NK-92 (cell line): ENCODE measurements around the gene DYRK3.

Experiments used
- DNase-seq: peaks from one replicate; lab custom pipeline; 2025; ENCODE audit not compliant: unreplicated experiment; lab: John Stamatoyannopoulos, UW

DYRK3 gene

DNA sequence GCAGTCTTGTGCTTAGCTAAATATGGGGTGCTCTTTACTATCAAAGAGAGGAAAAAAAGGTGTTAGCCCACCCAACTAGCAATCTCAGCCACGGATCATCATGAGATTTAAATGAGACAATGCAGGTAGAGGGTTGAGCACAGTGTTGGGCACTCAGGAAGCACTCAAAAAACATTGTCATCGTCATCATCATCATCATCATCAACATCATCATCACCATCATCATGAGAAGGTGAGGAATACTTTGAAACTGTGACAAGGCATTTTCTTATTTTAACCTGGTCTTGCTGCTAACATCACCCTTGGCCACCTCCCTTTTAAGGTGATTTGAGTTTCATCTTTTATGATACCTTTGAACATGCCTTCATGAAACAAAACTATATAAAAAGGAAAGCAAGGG is 46.0 kb downstream of the DYRK3 start:
- no peak for DNase-seq

DNA sequence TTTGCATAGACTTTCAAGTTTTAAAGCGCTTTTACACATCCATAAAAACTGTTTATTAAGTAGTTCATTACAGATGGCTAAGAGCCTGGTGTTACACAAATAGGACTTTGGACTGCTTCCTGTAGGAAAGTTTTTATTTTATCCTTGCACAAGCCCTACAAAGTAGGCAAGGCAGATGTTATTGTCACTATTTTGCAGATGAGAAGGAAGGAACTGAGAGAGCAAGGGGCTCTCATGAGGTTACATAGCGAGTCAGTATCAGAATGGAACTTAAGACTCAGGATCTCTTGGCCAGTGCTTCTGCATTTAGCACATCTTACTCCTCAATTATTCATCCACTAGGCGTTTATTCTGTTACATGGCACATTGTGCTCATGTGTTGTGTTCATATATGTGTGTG is 46.8 kb downstream of the DYRK3 start:
- no peak for DNase-seq

DNA sequence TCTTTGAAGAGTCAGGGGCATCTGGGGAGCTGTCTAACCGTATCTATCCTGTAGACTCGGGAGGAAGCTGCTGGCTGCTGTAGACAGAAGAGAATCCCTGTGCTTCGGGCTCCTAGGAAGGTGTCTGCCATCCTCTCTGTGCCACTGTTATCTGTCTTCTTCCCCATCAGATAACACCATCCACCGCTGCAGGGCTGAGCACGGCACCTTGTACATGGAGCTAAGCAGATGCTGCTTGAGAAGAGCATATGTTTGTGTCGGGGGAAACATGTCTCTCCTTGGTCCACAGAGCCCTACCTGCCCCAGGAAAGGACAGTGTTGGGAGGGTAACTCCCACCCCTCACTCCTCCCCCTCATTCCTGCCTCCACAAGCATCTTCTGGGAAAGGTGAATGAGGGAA is 48.0 kb downstream of the DYRK3 start:
- no peak for DNase-seq

DNA sequence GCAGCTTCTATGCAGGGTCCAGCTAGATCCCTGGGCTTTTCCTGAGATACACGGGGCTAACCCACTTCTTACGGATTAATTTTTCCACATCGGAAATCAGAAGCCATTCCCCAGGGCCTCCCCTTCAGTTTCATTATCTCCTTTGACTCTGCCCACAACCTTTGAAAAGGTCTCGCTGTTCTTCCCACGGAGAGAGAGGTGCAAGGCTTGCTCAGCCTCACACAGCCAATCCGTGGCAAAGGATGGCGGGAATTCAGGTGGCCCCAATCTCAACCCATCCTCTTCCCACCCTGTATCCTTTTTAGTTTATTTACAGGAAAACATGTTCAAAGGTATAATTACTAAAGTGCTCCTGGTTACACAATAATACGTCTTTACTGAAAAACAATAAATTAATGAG is 48.7 kb downstream of the DYRK3 start:
- no peak for DNase-seq

DNA sequence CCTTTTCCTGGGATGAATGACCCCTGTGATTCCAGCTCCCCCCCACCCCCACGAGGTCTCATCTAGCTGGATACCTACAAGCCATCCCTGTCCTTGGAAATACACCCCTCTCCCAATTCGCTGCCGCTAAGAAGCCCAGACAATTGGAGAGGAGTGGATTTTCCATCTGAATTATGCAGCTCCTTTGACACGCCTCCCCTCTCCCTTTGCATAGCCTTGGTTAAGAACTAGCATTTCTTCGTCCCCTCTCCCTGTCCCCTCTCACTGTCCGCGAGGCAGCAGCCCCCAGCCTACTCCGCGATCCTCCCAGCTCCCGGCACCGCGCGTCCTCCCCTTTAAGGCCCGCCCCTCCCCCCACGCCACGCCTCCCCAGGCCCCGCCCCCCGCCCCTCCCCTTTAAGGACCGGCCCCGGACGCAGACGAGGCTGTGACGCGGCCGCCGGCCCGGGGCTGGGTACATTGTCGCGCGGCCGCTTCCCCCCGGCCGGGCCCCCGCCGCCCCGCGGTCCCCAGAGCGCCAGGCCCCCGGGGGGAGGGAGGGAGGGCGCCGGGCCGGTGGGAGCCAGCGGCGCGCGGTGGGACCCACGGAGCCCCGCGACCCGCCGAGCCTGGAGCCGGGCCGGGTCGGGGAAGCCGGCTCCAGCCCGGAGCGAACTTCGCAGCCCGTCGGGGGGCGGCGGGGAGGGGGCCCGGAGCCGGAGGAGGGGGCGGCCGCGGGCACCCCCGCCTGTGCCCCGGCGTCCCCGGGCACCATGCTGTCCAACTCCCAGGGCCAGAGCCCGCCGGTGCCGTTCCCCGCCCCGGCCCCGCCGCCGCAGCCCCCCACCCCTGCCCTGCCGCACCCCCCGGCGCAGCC is 49.4 kb downstream of the DYRK3 start, which contains the start of gene MAPKAPK2:
Gene MAPKAPK2 (plus strand): TSS at position 428 of the 856 bp plus-strand sequence. CDS start 325 bp downstream, at position 753.
- DNase-seq: no peak

DNA sequence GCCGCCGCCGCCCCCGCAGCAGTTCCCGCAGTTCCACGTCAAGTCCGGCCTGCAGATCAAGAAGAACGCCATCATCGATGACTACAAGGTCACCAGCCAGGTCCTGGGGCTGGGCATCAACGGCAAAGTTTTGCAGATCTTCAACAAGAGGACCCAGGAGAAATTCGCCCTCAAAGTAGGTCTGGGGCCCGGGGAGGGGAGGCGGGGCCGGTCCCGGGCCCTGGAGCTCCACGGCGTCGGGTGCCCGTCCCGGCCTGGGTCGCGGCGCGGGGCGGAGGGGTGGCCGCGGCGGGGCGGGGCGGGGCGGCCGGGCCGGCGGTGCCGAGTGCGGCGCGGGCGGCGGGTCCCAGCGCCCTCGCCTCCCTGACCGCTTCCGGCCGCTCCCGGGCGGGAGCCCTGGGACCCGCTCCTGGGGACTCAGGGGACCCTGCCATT is 50.0 kb downstream of the DYRK3 start:
- DNase-seq: no peak

DNA sequence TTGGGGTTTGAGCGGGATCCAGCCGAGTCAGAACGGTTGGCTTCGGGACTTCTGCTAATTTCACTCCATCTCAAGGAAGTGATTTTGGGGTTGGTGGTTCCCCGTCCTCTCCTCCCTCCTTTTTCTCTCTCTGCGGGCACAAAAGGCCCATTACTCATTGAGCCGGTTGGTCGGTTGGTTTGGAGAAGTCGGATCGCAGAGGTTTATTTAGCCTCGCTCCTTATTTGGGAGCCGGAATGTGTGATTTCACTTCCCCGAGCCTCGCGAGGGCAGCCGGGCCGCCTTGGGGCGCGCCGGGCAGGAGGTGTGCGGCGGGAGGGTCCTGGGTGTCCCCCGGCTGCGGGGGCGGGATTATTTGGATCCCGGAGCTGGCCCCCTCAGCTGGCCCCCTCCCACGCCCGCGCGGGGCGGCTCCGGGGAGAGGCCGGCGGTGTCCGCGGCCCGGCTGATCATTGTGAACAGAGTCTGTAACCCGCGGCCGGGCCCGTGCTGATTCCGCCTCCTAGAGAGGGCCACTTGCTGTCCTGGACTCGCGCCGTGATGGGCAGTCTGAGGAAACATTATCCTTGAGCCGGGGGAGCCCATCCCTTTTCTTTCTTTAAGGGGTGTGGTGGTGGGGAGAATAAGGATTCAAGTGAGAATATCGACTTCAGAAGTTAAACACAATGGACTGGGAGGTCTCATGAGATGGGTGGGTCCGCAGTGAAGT is 50.6 kb downstream of the DYRK3 start:
- DNase-seq: no peak

DNA sequence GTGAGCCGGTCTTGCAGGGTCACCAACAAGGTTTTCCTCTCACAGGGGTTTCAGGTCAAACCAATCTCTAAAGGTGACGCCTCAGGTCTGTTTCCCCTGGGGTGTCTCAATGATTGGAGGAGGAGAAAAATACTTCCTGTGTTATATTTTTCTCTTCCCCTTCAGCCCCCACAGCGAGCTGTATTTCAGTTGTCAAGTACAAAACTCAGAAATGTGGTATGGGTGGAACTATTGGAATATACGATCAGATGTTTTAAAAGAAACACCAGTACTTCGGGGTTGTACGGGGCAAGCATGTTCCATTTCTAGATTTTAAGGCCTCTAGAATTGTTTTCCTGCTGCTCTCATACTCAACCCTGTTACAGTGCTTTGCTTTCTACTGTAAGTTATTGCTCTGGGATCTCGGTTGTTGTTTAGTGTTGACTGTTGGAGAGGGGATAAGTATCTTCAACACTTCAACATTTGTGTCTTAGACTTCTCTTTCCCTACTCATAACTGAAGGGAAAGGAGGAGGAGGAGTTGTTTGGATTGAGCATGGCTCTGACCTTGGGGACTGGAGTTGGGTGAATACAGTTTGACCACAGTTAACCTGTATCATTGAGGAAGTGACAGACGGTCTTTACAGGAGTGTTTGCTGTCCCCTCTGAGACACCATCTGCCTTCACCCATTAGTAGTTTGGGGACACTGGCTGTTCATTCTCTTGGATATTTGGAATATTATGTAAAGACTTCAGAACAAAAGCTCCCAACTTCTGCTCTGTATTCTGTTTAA is 51.3 kb downstream of the DYRK3 start:
- DNase-seq: no peak

DNA sequence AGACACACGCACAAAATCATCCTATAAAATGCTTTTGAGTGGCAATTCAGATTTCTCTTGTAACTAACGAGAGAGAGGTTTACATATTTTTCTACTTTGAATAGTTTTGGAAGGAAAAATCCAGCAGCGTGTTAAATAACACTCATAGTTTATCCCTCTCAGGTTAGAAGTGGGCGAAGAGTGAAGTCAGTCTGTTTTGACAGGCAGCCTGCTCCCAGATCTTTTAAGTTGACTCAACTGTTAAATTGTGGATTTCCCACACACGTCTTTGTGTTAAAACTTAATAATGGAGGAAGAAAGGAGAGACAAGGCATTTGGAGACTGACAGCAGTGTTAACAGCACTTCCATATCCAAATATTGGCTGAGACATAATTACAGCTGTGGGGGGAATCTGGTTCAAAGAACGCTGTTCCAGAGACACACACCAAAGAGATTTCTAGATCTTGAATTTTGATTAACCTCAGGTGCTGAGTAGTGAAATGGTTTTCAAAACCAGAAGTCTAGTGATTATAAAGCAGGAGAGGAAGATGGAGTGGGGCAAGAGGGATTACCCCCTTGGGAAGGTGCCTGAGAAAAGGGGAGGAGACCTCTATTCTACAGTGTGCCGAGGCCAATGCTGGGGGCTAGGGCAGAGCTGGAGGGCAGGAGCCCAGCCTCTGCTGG is 52.0 kb downstream of the DYRK3 start:
- DNase-seq: no peak

DNA sequence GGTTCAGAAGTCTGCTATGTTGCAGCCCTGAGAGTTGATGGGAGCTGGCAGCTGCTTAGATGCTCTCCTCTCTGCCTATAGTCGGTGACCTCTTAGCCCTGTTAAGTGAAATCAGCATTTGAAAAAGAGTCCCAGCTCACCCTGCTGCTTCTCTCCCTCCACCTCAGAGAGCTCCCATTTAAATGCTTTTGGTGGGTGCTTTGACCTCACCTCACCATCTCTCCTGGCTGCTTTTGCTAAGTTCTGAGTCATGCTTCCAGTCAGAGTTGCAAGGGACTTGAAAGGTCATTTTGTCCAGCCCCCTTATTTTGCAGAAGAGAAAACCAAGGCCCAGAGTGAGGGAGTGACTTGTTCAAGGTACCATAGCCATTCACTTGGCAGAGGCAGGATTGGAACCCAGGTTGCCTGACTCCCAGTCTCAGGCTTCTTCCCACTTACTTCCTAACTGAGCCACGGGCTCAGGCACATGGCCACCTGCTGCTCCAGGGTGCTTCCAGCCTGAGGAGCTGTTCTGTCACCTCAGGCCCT is 52.6 kb downstream of the DYRK3 start:
- DNase-seq: no peak

DNA sequence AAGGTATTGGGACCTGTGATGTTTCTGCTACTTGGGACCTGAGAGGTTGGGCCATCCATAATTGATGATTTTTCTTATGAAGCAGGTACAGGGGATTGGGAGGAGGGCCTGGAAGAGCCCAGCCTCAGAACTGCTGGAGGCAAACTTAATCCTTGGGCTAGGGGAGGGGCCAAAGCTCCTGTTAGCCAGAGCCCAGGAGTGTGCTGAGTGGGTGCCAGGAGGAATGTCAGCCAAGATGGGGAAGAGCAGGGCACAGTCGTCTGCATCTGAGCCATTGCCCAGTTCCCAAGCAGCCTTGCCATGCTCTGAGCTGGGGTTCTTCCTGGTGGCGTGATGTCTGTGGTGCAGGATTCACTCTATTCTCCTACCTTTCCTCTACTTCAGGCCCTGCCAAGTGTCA is 55.2 kb downstream of the DYRK3 start:
- no peak for DNase-seq

DNA sequence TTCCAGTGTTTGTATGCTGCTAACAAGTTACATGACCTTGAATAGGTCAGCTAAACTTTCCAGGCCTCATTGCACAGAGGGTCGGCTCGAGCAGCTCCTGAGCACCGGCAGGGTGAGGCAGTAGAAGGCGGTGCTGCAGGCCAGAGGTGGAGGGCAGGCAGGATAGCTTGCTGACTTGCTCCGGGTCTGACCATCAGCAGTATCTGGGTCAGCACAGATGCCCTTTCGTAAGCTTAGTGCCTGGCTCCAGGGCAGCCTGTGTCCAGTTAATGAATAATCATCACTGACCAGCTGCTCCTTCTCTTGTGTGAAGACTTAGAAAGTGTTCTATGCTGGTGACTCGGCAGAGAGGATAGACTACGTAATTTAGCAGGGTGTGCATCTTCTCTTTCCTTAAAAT is 56.3 kb downstream of the DYRK3 start:
- no peak for DNase-seq

DNA sequence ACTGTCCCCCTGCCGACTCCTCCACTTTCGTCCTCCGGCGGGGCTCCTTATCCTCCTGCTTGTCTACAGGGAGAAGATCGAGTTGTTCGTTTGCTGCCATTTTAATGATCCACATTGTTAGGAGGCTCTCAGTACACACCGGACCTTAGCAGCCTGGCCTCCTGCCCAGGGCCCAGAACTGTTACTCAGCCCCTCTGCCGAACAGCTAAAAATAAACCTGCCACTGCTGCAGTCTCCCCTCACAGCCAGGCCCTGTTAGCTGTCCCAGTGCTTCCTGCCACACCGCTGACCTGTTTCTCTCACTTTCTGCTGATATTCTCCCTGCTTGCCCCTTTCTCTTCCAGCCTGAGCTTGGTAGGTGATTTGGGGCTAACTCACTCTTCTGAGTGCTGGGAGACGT is 57.7 kb downstream of the DYRK3 start:
- no peak for DNase-seq

DNA sequence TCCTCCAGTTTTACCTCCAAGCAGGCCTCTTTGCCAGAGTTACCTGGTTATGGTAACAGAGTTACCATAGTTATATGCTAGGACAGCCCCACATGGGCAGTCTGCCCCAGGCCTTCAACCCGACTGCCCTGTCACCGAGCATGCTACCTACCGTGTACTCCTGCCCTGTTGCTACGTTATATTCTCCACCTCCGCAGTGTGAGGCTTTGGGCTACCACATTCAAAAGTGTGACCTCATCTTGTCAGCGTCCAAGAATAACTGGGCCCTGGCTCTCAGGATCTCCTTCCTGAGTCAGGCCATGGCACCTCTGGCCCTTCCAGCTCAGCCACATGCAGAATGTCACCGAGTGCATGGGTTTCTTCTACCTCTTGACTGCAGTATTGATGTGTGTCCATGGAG is 58.3 kb downstream of the DYRK3 start:
- no peak for DNase-seq

DNA sequence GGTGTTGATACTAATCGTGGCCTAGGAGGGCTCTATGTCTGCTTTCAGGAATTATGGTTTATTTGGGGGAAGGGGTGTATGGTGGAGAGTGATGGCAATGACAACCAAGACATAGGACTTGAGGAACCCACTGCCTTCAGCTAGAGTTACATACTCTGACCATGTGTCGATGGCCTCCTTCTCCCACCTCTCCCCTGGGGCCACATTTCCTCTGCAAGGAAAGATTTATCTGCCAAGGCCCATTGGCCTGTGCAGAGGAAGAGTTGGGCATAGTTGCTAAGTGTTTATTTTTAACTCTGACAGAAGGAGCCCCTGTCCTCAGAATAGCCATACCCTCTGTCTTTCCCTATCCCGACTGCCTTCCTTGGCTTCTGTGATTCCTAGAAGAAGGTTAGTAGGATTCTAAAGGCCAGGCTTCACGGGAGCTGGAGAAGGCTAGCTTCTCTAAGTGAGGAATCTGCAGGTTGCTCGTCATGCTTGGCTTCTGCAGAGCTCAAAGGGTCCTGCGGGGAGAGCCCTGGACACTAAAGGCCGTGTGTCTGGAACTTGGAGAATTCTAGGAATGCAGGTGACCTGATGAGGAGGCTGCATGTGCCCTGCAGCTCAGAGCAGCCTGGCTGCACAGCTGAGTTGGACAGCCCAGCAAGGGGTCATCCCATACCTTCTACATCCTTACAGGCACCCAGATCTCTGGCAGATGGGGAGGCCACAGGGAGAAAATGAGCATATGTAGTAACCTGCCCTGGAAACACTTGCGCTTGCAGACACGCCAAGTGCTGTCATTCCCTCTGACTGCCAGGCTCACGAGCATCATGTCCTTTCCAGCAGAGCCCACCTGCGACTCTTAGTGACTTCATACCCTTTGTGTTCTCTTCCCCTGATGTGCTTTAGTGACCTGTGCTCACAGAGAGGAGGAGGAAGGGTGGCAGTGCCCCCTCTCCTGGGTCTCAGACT is 59.1 kb downstream of the DYRK3 start:
- no peak for DNase-seq

DNA sequence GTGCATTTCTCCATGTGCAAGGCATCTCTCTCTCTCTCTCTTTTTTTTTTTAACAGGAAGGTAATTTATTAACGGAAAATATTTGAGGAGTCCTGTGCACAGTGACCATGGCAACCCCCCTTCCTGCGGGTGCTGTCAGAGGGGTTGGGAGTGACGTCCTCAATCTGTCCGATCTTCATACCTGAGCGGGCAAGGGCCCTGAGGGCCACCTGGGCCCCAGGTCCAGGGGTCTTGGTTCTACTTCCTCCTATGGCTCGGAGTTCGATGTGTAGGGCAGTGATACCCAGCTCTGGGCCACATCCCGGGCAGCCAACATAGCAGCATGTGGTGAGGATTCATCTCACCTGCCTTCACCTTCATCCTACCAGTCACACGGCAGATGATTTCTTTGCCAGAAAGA is 60.4 kb downstream of the DYRK3 start:
- no peak for DNase-seq

DNA sequence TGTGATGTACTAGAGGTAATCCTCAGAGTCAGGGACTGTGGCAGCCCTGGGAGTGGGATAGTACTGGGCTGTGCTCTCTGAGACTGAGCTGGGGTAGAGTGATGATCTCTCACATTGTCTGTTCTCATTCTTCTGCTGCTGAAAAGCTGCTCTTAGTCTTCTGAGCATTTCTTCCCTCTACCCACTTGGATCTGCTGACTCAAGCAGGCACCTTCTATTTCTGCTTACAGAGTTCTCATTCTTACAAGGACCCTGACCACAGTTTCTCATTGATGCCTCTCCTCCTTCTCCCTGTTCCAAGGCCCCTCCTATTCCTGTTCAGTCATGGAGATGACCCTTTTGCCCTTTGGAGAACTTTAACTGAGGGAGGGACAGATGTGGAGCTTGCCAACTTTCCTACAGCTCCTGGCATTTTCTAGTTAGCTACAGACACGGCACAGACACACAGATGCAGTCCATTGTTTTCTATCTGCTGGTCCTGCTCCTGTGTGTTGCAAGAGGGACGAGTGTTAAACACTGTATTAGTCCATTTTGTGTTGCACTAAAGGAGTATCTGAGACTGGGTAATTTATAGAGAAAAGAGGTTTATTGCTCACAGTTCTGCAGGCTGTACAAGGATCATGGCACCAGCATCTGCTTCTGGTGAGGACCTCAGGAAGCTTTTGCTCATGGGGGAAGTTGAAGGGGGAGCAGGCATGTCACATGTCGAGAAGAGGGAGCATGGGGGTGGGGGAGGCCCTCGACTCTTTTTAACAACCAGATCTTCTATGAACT is 61.7 kb downstream of the DYRK3 start:
- no peak for DNase-seq

DNA sequence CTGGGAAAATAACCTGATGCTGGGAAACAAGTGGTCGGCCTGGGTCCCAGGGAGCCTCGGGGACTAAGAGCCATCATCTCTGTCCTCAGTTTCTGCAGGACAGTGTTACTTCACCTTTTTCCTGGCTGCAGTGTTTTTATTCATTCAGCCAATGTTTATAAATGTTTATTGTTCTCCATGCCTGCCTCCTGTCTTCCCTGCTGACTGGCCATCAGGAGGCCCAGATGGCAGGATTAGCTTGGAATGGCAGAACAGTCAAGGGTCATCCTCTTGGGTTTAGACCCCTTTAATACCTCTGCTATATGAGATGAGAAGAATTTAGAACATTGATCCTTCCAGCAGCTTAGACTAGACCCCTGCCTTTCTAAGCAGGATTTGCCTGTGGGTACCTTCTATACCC is 62.7 kb downstream of the DYRK3 start:
- DNase-seq: no peak
